MM.1S (cell line): ENCODE measurements around the gene TOE1.

Experiments used
- CTCF ChIP-seq: fragments of 300-600 bp; sonication (generic); IDR thresholded peaks from 2 replicates; pipeline ENCODE4 v1.5.1; 2016; ENCODE audit warnings: antibody characterized with exemption, low read length, mixed read lengths
- EZH2 ChIP-seq: fragments of 300-600 bp; sonication (generic); optimal IDR thresholded peaks from 2 replicates; pipeline ENCODE3; 2017; ENCODE audit warnings: low read depth, mild to moderate bottlenecking, antibody characterized with exemption, low read length, mixed read lengths

DNA sequence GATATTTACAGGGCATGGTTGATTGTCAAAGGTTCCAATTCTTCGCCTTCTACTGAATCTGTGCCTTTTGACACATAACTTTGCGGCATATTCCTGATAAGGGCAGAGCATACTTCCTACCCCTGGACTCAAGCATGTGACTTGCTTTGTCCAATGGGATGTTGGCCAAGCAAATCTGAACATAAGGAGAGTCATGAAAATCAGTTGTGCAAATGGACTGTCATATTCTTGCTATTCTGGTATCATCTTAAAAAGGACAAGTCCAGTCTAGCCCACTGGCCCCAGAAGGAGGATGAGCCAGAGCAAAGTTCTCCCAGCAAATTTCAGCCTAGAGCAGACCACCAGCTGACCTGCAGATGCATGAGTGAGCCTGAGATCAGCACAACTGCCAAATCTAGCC, 41.3 kb downstream of the TOE1 start:
- TF ChIP-seq CTCF (no peak), EZH2 (no peak)
